ENCODE results near the gene GATA5. TPM values are rescaled to one million over a fixed set of nuclear protein-coding genes. Genes with fewer than 3 reads are reported as not detected.

Gene GATA5
- total RNA-seq, 1 experiment from 2014 or later, result 0.18 TPM

DNA sequence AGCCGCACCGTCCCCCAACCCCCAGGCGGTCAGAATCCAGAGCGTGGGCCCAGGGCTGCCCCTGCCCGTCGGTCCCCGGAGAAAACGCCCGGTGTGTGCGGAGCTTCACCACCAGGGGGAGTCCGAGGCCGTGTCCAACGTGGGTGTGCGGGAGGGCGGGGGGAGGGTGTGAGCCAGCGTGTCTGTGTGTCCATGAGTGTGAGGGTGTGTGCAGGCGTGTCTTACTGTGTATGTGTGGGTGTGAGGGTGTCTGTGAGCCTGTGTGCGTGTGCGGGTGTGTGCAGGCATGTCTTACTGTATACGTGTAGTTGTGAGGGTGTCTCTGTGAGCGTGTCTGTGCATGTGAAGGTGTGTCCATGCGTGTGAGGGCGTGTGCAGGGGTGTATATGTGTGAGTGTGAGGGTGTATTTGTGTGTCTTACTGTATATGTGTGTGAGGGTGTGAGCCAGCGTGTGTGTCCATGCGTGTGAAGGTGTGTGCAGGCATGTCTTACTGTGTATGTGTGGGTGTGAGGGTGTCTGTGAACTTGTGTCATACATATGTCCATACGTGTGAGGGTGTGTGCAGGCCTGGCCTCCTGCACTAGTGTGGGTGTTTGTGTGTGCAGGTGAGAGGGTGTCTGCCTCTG lies 24.6 kb upstream of the GATA5 start:
- POLR2A ChIA-PET (ENCODE audit: unreplicated experiment), result no interaction called here
- Histone ChIP-seq H3K9ac (ENCODE audit: low read length) (no peak overlapping the region), H3K79me2 (ENCODE audit: low read length) (no peaks in the 10 kb centered on the region), H3K9me3 (ENCODE audit: low read length) (no peaks in the 10 kb centered on the region), H3F3A (ENCODE audit: low read length, unreplicated experiment) (no peaks in the 10 kb centered on the region), H3K27me3 (ENCODE audit: low read length) (no peaks in the 10 kb centered on the region), H3K27ac (ENCODE audit: low read length) (no peak overlapping the region), H3K4me3 (ENCODE audit: low read length) (no peak overlapping the region), H4K20me1 (ENCODE audit: low read length) (no peaks in the 10 kb centered on the region), H3K36me3 (ENCODE audit: low read depth, low read length) (no peaks in the 10 kb centered on the region), H3K9me2 (replicated peaks; ENCODE audit: low read length) (no peaks in the 10 kb centered on the region), H3K4me2 (ENCODE audit: low read length) (peak overlapping the region; percentile 59), H2AFZ (ENCODE audit: low read length) (peak overlapping the region; percentile 66), H3K4me1 (ENCODE audit: insufficient read depth, low read length) (peaks cover 16% of the 10 kb centered on the region; the same call in 1 of the 2 replicates)
- CTCF ChIA-PET, result interaction anchor here (0.5 to 1.3 kb wide), 6 partner anchors 17 to 1141 kb away, joined by 3 to 11 read pairs (median 4); no protein-coding TSS in a partner anchor
- DNase-seq, result peak; percentile 73
- BruUV-seq (replicated peaks), result no TSS peak
- ATAC-seq, result peak; percentile 81
- intact Hi-C loops (cut with micrococcal nuclease), result loop anchor here (1.0 kb wide), 2 partner anchors 117 to 291 kb away; no protein-coding TSS in a partner anchor
- TF ChIP-seq, protein P1, sequence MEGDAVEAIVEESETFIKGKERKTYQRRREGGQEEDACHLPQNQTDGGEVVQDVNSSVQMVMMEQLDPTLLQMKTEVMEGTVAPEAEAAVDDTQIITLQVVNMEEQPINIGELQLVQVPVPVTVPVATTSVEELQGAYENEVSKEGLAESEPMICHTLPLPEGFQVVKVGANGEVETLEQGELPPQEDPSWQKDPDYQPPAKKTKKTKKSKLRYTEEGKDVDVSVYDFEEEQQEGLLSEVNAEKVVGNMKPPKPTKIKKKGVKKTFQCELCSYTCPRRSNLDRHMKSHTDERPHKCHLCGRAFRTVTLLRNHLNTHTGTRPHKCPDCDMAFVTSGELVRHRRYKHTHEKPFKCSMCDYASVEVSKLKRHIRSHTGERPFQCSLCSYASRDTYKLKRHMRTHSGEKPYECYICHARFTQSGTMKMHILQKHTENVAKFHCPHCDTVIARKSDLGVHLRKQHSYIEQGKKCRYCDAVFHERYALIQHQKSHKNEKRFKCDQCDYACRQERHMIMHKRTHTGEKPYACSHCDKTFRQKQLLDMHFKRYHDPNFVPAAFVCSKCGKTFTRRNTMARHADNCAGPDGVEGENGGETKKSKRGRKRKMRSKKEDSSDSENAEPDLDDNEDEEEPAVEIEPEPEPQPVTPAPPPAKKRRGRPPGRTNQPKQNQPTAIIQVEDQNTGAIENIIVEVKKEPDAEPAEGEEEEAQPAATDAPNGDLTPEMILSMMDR (conservative IDR thresholded peaks at IDR 0.05; ENCODE audit: low read depth, low read length), result peak; percentile 89
- TF ChIP-seq EZH2phosphoT487 (IDR thresholded peaks at IDR 0.05; ENCODE audit: borderline replicate concordance, low read length), result no peak

DNA sequence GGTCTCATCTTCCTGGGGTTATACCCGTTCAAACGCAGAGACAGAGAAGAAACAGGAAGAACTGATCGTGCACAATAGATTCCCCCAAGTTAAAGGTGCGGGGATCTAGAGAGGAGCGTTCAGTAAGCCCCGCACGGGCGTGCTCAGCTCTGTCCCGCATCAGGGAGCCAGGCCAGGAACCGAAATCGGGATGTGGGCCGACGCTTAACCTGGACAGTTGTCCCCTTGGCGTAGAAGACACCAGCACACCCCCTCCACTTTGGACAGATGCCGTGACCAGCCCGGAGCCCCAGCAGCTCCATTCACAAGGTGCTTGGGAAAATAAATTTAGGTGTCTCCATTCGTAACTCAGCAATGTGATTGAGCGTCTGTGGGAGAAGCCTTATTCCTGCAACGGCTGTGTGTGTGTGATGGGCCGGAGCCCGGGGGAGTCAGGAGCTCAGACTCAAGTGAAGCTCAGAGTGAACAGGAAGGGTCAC lies 24.0 kb upstream of the GATA5 start:
- ATAC-seq, result peak; percentile 20
- H3K4me3 ChIP-seq (ENCODE audit: low read length), result no peak overlapping the region
- no peaks in the 10 kb centered on the region for H3K27me3 ChIP-seq (ENCODE audit: low read length)
- H3K9ac ChIP-seq (ENCODE audit: low read length), result no peak overlapping the region
- H2AFZ ChIP-seq (ENCODE audit: low read length), result peak overlapping the region; percentile 66
- intact Hi-C loops (cut with micrococcal nuclease), result loop anchor here (1.0 to 5.0 kb wide), 3 partner anchors 118 to 292 kb away; partner anchors contain the start of gene ADRM1
- no peaks in the 10 kb centered on the region for H3K9me2 ChIP-seq (replicated peaks; ENCODE audit: low read length)
- H3K27ac ChIP-seq (ENCODE audit: low read length), result no peak overlapping the region
- no peaks in the 10 kb centered on the region for H3K79me2 ChIP-seq (ENCODE audit: low read length)
- no peaks in the 10 kb centered on the region for H3F3A ChIP-seq (ENCODE audit: low read length, unreplicated experiment)
- H4K20me1 ChIP-seq (ENCODE audit: low read length), result no peaks in the 10 kb centered on the region
- peaks cover 16% of the 10 kb centered on the region; the same call in 1 of the 2 replicates for H3K4me1 ChIP-seq (ENCODE audit: insufficient read depth, low read length)
- no TSS peak for BruUV-seq (replicated peaks)
- peak overlapping the region; percentile 59 for H3K4me2 ChIP-seq (ENCODE audit: low read length)
- ChIA-PET CTCF (interaction anchor here (0.5 to 1.3 kb wide), 10 partner anchors 16 to 1141 kb away, joined by 3 to 11 read pairs (median 4); no protein-coding TSS in a partner anchor), POLR2A (ENCODE audit: unreplicated experiment) (no interaction called here)
- H3K9me3 ChIP-seq (ENCODE audit: low read length), result no peaks in the 10 kb centered on the region
- TF ChIP-seq EZH2 (IDR thresholded peaks at IDR 0.05; ENCODE audit: low read length, unreplicated experiment) (no peak), EZH2phosphoT487 (IDR thresholded peaks at IDR 0.05; ENCODE audit: borderline replicate concordance, low read length) (no peak)
- TF ChIP-seq, protein P1 (conservative IDR thresholded peaks at IDR 0.05; ENCODE audit: low read depth, low read length), result no peak
- H3K36me3 ChIP-seq (ENCODE audit: low read depth, low read length), result no peaks in the 10 kb centered on the region
- no peak for DNase-seq

DNA sequence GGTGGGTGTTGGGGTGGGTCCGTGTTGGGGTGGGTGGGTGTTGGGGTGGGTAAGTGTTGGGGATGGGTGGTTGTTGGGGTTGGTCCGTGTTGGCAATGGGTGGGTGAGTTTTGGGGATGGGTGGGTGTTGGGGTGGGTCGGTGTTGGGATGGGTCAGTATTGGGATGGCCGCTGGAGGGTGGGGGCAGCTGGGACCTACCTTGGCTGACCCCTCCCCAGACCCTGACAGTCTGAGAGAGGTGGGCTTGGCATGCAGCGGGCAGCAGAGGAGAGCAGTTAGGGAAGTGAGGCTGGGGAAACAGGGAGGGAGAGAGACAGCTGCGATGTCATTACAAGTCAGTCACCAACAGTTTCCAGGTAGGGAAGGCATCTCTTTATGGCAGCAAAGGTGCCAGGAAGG lies 23.1 kb upstream of the GATA5 start:
- intact Hi-C loops (cut with micrococcal nuclease), result loop anchor here (5.0 kb wide), 1 partner anchor 197 kb away; the partner anchor contains the start of gene ADRM1
- POLR2A ChIA-PET (ENCODE audit: unreplicated experiment), result no interaction called here

More for the DNA sequence above, 23.1 kb upstream of the GATA5 start:
- H2AFZ ChIP-seq (ENCODE audit: low read length), result no peak overlapping the region
- CTCF ChIA-PET, result interaction anchor here (1.3 kb wide), 1 partner anchor 130 kb away, joined by 4 read pairs; no protein-coding TSS in a partner anchor
- H3K27ac ChIP-seq (ENCODE audit: low read length), result no peak overlapping the region
- no peaks in the 10 kb centered on the region for H3K79me2 ChIP-seq (ENCODE audit: low read length)
- no peaks in the 10 kb centered on the region for H4K20me1 ChIP-seq (ENCODE audit: low read length)
- no peaks in the 10 kb centered on the region for H3K36me3 ChIP-seq (ENCODE audit: low read depth, low read length)
- H3K27me3 ChIP-seq (ENCODE audit: low read length), result no peaks in the 10 kb centered on the region
- DNase-seq (no peak), ATAC-seq (no peak)
- no peaks in the 10 kb centered on the region for H3F3A ChIP-seq (ENCODE audit: low read length, unreplicated experiment)
- no peak overlapping the region for H3K9ac ChIP-seq (ENCODE audit: low read length)
- H3K9me3 ChIP-seq (ENCODE audit: low read length), result no peaks in the 10 kb centered on the region
- BruUV-seq (replicated peaks), result no TSS peak
- no peak overlapping the region for H3K4me3 ChIP-seq (ENCODE audit: low read length)
- no peak overlapping the region for H3K4me2 ChIP-seq (ENCODE audit: low read length)
- TF ChIP-seq EZH2phosphoT487 (IDR thresholded peaks at IDR 0.05; ENCODE audit: borderline replicate concordance, low read length), result no peak
- TF ChIP-seq, protein P1 (conservative IDR thresholded peaks at IDR 0.05; ENCODE audit: low read depth, low read length), result no peak
- peaks cover 16% of the 10 kb centered on the region; the same call in 1 of the 2 replicates for H3K4me1 ChIP-seq (ENCODE audit: insufficient read depth, low read length)
- H3K9me2 ChIP-seq (replicated peaks; ENCODE audit: low read length), result no peaks in the 10 kb centered on the region
